Cardiac muscle cell (in vitro differentiated cells and primary cell): ENCODE measurements around the gene JUP. TPM values are rescaled to one million over a fixed set of nuclear protein-coding genes. Genes with fewer than 3 reads are reported as not detected.

Experiments
- DNase-seq, 2 donors: peaks; one replicate each; pipeline versions ENCODE4 v3.0.0 to v3.0.0-alpha.2; 2010 to 2017; ENCODE audit warnings: low read depth in 1 of 2, low spot score in 1 of 2
- H3K27ac ChIP-seq: fragments of 200-600 bp; sonication (generic); 2 replicates; pipeline ENCODE4 v1.5.1; 2016
- H3K27me3 ChIP-seq: fragments of 200-600 bp; sonication (generic); 2 replicates; pipeline ENCODE4 v1.6.0; 2016; ENCODE audit warnings: control low read depth
- H3K36me3 ChIP-seq: fragments of 200-600 bp; sonication (generic); 2 replicates; pipeline ENCODE4 v1.5.1; 2016; ENCODE audit warnings: control low read depth
- H3K4me1 ChIP-seq: fragments of 200-600 bp; sonication (generic); 2 replicates; pipeline ENCODE4 v1.8.1; 2017; ENCODE audit warnings: low read depth, mild to moderate bottlenecking, mixed run types
- H3K4me3 ChIP-seq: fragments of 200-600 bp; sonication (generic); 2 replicates; pipeline ENCODE4 v1.5.1; 2016; ENCODE audit warnings: mild to moderate bottlenecking
- H3K9me3 ChIP-seq: fragments of 200-600 bp; sonication (generic); 2 replicates; pipeline ENCODE4 v1.5.1; 2017; ENCODE audit warnings: low read depth, mild to moderate bottlenecking, control low read depth
- polyA plus RNA-seq: library from polyadenylated mRNA; unstranded; fragments of >200 nt; fragmentation: Nextera tagmentation; extraction: Ambion mirVana; gene quantifications from 2 replicates; pipeline ENCODE4 v1.2.1, GENCODE V29; 2016
- total RNA-seq: library from RNA; depleted of rRNA; stranded (reverse); fragments of >200 nt; gene quantifications from 2 replicates; pipeline ENCODE4 v1.2.3, GENCODE V29; 2016
- TF ChIP-seq, protein P1 (sequence below): IDR thresholded peaks from 2 replicates; pipeline ENCODE4 v1.5.1; 2012; ENCODE audit warnings: low read depth, mild to moderate bottlenecking, low read length

The JUP gene
- total and polyA plus RNA-seq, 2 experiments from 2014 or later, result 160 to 296 TPM

DNA sequence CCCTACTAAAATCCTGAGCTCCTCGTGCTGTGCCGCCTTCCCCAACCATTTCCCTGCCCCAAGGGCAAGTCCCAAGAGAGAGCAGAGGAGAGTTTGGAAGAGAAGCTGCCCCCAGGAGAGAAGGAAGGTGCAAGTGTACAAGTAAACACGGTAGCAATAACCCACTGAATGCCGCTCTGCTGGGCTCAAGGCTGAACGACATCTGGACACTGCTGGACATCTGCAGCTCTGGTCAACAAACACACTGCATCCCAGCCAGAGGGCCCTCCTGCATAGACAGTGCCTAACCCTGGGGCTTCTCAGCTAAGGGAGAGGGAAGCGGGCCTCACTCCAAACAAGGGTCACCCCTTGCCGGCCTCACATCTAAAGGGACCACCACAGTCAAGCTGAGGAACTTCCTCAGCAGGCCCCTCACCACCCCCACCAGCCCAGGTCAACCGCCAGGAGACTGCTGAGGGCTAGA lies 12.7 kb downstream of the JUP start:
- Histone ChIP-seq H3K27ac (peak overlapping the region; percentile 85), H3K27me3 (no peaks in the 10 kb centered on the region), H3K9me3 (no peaks in the 10 kb centered on the region), H3K36me3 (peaks cover 25% of the 10 kb centered on the region), H3K4me1 (peaks cover 18% of the 10 kb centered on the region), H3K4me3 (no peak overlapping the region)
- peak in 1 of 2 donors; percentile 20 for DNase-seq
- TF ChIP-seq, protein P1, sequence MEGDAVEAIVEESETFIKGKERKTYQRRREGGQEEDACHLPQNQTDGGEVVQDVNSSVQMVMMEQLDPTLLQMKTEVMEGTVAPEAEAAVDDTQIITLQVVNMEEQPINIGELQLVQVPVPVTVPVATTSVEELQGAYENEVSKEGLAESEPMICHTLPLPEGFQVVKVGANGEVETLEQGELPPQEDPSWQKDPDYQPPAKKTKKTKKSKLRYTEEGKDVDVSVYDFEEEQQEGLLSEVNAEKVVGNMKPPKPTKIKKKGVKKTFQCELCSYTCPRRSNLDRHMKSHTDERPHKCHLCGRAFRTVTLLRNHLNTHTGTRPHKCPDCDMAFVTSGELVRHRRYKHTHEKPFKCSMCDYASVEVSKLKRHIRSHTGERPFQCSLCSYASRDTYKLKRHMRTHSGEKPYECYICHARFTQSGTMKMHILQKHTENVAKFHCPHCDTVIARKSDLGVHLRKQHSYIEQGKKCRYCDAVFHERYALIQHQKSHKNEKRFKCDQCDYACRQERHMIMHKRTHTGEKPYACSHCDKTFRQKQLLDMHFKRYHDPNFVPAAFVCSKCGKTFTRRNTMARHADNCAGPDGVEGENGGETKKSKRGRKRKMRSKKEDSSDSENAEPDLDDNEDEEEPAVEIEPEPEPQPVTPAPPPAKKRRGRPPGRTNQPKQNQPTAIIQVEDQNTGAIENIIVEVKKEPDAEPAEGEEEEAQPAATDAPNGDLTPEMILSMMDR, result no peak

DNA sequence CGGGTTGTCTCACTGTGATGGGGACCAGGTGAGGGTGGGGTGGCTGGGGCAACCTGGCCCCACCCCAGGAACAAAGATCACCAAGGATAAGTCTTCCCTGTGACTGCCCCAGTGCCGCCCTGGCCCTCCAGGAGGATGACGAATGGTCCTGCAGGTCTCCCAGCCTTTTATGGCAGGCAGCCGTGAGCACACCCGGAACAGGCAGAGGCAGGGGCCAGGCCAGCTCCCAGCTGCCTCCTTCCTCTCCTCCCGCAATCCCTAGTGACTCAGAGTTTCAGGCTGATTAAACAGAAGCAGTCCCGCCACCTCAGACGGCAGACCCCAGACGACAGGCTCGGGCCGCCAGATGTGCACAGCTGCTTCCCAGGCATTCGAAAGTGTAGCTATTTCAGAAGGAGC lies 13.3 kb downstream of the JUP start:
- TF ChIP-seq, protein P1, result no peak
- Histone ChIP-seq H3K27ac (peak overlapping the region; percentile 85), H3K4me1 (peaks cover 18% of the 10 kb centered on the region), H3K9me3 (no peaks in the 10 kb centered on the region), H3K4me3 (no peak overlapping the region), H3K27me3 (no peaks in the 10 kb centered on the region), H3K36me3 (peaks cover 28% of the 10 kb centered on the region)
- DNase-seq, result peak; percentile 65 to 87

DNA sequence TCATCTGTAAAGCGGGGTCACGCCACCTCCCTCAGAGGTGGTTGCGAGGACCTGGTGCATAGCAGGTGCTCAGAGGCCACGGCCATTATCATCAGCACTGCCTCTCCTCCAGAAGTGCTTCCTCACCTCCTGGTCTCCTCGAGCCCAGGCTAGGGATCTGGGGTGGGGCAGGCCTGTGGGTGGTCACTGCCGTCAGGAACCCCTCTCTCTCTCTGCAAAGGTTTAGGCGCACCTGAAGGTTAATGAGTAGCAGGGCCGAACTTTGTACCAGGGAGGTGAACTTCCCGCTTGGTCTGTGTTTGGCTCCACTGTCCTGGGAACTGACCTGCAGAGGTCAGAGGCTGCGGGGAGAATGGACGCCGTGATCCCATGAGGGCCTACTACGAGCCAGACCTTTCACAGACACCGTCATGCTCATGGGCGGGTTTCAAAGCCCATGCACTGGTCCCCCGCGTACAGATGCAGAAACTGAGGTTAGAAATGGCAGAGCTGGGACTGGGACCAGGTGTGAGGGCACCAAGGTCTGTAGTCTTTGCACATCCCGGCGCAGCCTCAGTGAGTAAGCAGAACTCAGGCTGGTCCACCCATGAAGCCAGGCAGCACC lies 13.8 kb downstream of the JUP start:
- H3K36me3 ChIP-seq, result peaks cover 33% of the 10 kb centered on the region
- no peaks in the 10 kb centered on the region for H3K27me3 ChIP-seq
- TF ChIP-seq, protein P1, result no peak
- no peak overlapping the region for H3K4me3 ChIP-seq
- no peak for DNase-seq
- no peaks in the 10 kb centered on the region for H3K9me3 ChIP-seq
- H3K4me1 ChIP-seq, result peaks cover 18% of the 10 kb centered on the region
- H3K27ac ChIP-seq, result peak overlapping the region; percentile 85

DNA sequence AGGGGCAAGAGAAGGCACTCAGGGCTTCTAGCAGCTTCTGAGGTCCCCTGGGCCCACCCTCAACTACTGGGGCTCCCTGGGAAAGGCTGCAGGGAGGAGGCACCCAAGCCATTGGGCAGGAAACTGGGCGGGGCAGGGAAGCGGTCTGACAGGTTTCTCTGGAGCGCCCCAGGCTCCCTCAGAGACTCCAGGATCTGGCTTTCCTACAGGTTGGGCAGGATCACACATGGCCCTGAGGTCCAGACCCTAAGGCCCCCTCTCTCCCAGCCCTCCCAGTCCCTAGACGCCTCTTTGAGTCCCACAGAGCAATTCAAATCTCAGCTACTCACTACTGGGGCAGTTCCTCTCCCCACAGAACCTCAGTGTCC lies 14.3 kb downstream of the JUP start:
- no peak for DNase-seq
- H3K4me1 ChIP-seq, result peaks cover 18% of the 10 kb centered on the region
- H3K9me3 ChIP-seq, result no peaks in the 10 kb centered on the region
- H3K27ac ChIP-seq, result peak overlapping the region; percentile 85
- H3K36me3 ChIP-seq, result peaks cover 38% of the 10 kb centered on the region
- no peaks in the 10 kb centered on the region for H3K27me3 ChIP-seq
- no peak overlapping the region for H3K4me3 ChIP-seq
- TF ChIP-seq, protein P1, result no peak

DNA sequence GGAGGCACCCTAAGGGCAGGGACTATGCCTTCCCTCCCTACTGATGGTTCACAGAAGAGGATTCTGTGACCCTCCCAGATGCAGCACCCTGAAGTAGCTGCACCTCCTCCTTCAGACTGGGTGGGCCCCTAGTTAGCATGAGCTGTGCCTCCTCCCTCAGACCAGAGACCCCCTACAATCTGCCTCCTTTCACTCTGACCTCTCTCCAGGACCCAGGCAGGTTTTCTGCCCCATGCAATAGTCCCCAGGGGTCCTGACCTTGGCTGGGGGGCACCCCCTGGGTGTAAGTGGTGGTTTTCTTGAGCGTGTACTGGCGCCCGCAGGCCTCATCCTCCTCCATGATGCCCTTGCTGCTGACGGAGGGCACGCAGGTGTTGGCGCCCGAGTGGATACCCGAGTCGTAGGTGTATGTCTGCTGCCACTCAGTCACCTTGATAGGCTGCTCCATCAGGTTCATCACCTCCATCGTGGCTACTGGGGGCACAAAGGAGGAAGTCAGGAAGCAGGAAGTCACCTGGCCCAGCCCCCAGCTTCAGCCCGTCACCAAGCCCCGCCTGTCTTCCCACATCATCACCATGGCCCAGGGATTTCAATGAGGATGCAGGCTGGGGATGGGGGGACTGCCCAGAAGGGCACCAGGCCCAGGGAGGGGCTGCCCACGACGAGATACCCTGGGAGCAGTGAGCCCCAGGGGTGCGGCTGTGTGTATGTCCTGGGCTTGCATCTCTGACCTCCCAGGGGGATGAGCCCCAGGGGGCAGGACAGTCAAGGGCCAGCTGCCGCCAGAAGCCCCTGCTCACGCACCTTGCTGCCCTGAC lies 14.9 kb downstream of the JUP start:
- no peaks in the 10 kb centered on the region for H3K9me3 ChIP-seq
- no peak overlapping the region for H3K27ac ChIP-seq
- DNase-seq, result no peak
- H3K4me1 ChIP-seq, result peaks cover 18% of the 10 kb centered on the region
- TF ChIP-seq, protein P1, result no peak
- no peak overlapping the region for H3K4me3 ChIP-seq
- H3K27me3 ChIP-seq, result no peaks in the 10 kb centered on the region
- peaks cover 42% of the 10 kb centered on the region for H3K36me3 ChIP-seq
